Caki2 (cell line): ENCODE results near the gene CLRN2. TPM values are rescaled to one million over a fixed set of nuclear protein-coding genes. Genes with fewer than 3 reads are reported as not detected.

Source experiments
- DNase-seq: peaks from one replicate; pipeline ENCODE4 v3.0.0-alpha.2; 2015; ENCODE audit warnings: low read depth
- in situ Hi-C: cut with HindIII; loops from 2 replicates; pipeline ENCODE4 v1.10.0; 2016; ENCODE audit warnings: low sequenced_read_pairs, low pct_unique_long_range_greater_than_20kb, mixed read lengths
- total RNA-seq: library from RNA; depleted of rRNA; stranded (reverse); fragments of >200 nt; shearing (Covaris generic); gene quantifications from 2 replicates; pipeline ENCODE4 v1.2.3, GENCODE V29; 2014; ENCODE audit warnings: low replicate concordance

CLRN2 gene
- total RNA-seq, 1 experiment from 2014 or later: not detected

DNA sequence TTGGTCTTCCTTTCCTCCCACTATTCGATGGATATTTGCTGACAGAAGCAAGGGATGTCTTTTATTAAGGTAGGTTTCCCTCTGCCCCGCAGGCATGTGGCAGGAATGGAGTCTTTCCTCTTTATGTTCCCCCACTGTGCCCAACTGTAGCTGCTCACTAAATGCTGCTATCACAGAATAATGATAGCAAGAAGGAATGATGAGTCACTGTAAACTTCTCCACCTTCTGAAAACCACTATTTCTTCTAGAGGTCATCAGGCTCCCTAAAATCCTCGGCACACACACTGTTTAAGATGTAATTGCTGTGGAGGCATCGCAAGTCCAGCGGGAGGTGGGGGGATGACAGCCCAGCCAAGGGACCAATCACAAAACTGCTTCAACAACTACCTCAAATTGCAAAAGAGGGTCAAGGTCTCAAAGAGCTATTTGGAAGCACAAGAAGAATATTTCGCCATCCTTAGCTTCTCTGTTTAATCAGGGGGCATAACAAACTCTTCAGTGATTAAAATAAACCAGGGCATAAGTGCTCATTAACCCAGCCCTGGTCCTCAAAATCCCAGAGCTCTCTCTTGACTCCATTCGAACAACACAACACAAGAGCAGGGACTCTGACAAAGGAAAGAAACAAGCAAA, 17.0 kb upstream of the CLRN2 start:
- DNase-seq: no peak
- in situ Hi-C loops: no loop called here

DNA sequence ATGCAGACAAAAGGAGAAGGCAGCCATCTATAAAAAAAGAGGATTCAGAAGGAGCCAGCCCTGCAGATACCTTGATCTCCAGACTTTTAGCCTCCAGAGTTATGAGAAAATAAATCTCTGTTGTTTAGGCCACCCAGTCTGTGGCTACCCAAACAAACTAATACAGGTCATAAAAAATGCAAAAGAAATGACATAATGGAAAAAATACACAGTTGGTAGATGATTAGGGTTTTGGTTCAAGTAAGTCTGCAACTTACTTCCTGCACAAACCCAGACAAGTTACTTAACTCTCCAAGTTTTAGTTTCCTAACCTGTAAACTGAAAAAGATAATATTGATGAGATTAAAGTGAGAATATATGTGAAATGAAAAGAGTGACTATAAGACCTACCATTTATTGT, 14.4 kb upstream of the CLRN2 start:
- in situ Hi-C loops: no loop called here
- no peak for DNase-seq

DNA sequence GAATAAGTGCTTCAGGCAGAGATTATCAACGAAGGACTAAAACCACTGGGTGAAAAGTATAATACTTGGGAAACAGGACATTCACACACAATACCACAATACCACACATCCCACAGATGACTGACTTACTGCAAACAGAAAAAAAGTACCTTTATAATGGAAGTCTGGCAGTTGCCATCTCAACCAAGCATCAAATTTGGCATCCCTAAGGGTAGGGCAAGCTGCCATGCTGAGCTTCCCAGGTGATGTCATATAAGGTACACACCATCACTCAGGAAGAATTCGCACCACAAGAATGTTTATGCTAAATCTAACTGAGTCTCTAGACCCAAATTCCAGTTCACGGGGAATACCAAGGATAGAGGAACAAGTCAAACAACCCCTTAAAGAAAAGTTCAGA, 12.2 kb upstream of the CLRN2 start:
- in situ Hi-C loops: no loop called here
- DNase-seq: peak; percentile 18

DNA sequence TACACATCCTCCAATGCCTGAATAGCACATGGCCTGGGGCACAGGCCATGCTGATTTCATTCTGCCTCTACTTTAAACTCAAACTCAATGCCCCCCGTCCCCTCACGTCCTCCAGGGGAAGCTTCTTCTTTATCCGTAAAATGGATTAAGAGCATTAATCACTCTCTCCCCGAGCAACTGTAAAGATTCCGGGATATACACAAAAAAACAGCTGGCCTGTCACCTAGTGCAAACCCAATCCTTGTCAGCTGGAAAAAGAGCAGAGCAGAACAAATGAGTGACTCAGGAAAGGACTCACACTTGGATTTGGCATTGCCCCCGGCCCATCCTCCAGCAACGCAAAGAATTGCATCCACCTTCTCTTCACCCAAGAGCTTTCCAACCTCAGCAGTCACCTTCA, 10.9 kb upstream of the CLRN2 start:
- in situ Hi-C loops: no loop called here
- no peak for DNase-seq

DNA sequence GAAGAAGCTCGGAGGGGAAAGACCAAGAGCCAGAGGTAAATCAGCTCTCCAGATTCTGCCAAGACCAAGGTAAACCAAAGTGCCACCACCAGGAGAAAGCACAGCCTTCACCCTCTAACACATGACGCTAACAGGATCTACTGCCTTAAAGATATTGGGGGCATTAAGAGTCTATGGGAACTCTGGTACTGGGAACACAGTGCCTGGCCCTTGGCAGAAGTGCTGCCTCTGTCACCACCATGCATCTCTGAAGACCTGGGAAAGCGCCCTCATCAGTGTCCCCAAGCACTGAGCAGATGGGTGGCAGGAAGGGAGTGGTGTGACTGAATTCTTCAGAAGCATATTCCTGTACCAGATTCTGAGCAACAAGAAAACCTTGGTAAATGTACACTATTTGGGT, 4.4 kb upstream of the CLRN2 start:
- in situ Hi-C loops: no loop called here
- DNase-seq: no peak

DNA sequence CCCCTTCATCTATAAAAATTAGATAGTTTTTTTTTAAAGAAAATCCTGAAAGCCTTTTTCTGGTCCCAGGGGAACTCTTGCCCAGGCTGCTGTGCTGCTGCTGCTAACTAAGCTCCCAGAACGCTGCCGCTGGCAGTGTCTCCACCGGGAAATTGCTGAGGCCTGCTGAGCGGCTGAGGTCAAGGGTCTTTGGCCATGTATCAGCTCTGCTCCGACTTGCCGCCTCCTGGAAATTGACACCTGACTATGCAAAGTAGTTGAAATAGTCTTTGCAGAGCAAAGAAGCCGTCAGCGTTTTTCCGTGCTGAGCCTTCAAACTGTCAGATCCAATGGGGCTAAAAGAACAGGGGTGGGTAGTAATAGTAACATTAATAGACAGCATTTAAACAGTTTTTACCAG, 3.9 kb upstream of the CLRN2 start:
- DNase-seq: no peak
- in situ Hi-C loops: no loop called here

DNA sequence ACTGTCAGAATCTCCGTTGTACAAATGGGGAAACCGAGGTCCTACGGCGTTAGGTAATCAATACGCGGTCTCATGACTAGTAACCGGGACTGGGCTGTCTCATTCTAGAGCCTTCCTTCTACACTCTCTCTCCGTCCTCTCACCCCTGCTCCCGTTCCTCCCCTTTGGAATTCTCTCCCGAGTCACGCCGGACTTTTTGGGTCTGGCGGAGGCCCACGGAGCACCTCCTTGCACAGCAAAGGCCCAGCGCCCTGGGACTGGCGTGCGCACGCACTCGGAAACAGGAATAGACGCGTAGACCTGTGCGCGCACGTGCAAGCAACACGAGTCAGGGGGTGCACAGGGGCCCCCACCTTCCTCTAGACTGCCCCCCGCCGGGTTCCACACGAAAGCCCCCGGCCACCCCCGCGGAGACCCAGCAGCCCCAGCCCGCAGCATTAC, 3.4 kb upstream of the CLRN2 start:
- DNase-seq: peak; percentile 27
- in situ Hi-C loops: no loop called here

DNA sequence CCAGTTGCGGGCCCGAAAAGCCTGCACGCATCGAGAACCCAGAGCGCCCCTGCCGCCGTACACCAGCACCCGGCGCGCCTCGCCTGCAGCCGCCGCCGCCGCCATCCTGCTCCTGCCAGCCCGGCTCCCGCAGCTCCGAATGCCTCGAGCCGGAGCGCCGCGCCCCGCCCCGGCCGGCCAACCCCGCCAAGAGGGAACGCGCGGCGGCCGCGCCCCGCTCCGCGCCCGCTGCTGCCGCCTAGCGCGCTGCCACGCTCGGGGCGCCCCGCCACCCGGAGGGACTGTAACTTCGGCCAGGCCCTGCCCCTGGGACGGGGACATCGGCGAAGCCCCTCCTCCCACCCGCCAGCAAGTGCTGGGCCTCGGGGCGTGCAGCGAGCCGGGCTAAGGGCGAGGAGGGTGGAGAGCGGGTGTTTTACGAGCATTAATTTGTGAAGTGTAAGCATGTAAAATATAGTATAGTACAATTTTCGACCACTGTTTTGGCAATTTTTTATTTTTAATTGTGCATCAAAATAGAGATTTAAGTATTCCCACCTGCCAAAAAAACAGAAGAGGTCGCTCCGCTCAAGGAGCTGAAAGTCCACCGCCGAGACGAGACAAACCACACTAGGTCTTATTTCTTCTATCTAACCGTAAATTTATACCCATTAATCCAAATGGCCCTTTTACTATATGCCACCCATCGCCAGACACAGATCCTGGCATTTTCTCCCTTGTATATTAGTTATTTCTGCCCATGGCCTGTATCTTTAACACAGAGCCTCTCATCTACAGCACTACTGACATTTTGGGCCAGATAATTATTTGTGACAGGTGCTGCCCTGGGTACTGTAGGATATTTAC, 2.8 kb upstream of the CLRN2 start, which contains the start of gene QDPR:
Gene QDPR, minus strand, starts transcription at position 141 of the 846 bp plus-strand sequence. Its CDS starts 36 bp downstream, at position 105.
- in situ Hi-C loops: no loop called here
- peak; percentile 80 for DNase-seq

DNA sequence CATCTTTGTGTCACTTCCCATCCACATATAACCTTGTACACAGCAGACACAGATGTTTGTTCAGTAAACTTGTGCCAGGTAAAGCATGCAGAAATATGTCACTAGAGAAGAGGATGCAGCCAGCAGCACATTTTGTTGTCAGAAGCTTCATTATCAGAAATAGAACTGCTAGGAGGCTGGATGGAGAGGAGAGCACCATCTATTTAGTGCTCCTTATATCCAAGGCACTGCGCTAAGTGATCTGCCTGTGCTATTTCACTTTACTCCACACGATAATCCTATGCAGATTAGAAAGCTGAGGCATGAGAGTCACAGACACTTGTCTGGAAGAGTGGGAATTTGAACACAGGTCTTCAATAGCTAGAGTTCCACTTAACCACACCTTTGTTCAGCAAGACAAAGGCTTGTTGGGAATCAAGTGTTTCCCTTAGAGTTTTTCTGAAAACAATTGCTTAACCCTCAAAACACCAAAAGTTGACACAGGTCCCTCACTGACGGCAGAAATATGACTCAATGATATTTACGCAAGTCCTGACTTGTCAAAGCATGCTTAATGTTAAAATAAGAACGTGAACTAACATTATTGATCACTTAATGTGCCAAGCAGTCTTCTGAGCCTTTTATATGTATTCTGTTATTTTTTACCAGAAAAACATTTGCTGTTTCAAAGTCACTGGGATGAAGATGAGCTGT, 1.8 kb upstream of the CLRN2 start:
- in situ Hi-C loops: no loop called here
- no peak for DNase-seq

DNA sequence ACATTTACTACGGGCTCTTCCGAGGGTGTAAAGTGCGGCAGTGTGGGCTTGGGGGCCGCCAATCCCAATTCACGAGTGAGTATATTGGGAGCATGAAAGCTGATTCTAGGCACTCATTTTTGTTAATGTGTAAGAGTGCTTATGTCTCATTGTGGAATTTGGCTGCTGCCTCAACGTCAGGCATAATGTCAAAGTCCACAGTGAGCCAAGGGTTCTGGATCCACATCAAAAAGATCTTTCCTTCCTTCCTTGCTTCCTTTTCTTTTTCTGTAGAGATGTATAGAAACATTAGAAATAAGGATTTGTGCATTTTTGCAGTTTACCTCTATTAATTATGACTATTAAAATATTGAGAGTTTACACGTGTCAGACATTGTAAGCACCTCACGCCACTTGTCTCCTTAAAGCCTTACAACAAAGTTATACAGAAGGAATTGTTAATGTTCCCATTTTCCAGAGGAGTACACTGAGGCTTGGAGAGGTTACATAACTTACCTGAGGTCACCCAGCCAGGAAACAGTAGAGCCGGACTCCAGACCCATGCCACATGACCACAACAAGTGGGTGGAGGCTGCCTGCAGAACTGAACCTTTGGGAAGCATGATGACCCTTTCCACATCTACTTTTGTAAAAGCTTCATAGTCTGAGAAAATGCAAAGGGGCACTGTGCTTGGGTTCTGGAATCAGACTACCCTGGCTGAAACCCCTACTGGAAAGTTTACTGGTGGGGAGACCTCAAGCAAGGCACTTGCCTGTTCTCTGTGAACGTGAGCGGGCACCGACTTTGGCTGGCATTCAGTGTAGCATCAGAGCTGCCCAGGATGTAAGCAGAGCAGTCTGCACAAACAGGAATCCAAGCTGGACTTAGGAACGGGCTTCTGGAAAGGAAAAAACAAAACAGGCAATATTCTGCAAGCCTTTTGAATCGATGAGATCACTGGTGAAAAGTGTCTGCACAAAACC, 761 bp downstream of the CLRN2 start:
- DNase-seq: no peak
- in situ Hi-C loops: no loop called here

DNA sequence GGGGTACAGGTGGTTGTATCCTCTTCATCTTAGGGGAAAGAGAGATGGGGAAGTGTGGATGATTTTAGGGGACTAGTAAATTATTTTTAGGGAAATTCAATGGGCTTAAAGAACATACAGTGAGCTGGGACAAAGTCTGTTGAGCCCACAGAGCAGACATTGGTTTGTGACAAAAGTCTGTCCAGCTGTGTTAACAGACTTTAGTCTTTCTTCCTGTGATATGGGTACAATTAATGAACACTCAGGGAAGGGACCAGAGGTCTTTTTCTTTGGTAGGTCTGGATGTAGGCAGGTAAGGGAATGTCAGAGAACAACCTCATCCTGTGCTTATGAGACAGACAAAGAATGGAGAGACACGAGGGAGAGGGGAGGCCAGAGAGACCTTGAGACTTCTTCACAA, 2.0 kb downstream of the CLRN2 start:
- DNase-seq: no peak

DNA sequence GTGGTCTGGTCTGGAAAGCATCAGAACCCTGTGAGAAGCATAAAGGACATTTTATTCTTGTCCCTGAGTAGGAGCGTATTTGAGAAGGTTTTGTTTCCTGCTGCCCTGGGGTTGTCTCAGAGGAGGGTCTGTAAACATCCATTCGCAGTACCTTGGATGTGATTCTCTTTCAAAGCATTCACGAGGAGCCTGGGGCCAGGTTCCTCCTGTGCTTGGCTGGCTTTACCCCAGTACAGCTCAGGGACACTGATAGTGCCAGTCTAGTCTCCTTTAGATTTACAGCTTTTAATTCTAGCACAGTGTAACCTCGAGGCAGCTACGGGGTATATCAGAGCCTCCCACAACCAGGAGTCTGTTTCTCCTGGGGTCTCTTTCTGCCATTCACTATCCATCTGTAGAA, 2.7 kb downstream of the CLRN2 start:
- no peak for DNase-seq
- in situ Hi-C loops: no loop called here

More for the DNA sequence above, 2.0 kb downstream of the CLRN2 start:
- in situ Hi-C loops: no loop called here

DNA sequence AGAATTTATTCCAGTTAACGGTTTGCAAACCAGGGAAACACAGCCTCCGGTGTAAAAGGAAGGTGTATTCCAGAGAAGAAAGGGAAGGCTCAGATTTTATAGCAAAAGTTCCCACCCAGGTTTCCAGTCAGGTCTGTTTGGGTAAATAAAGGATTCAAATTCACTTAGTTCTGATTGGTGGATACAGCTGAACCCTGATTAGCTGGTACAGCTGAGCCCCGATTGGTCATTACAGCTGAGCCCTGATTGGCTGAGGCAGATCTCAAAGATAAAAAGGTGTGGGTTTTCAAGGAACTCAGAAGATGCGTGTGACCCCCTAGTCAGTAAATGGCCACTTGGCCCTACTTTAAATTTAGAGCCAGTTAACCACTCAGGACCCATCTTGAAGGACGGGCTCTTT, 6.6 kb downstream of the CLRN2 start:
- in situ Hi-C loops: no loop called here
- DNase-seq: no peak

DNA sequence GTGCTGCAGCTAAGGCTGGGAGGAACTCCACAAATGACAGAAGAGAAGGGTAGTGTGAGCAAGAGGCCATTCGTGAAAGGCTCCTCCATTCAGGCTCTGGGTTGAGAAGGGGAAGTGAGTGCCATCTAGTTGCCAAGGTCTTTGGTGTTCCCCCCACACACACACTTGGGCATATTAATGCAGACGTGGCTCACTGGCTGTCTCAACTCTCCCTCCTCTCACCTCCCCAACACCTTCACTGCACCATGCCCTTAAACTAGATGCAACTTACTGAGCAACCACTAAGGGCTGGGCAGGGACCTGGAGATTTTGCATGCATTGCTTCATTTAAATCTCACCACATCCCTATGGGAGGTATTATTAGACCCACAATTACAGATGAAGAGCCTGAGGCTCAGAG, 8.7 kb downstream of the CLRN2 start:
- DNase-seq: no peak
- in situ Hi-C loops: no loop called here

DNA sequence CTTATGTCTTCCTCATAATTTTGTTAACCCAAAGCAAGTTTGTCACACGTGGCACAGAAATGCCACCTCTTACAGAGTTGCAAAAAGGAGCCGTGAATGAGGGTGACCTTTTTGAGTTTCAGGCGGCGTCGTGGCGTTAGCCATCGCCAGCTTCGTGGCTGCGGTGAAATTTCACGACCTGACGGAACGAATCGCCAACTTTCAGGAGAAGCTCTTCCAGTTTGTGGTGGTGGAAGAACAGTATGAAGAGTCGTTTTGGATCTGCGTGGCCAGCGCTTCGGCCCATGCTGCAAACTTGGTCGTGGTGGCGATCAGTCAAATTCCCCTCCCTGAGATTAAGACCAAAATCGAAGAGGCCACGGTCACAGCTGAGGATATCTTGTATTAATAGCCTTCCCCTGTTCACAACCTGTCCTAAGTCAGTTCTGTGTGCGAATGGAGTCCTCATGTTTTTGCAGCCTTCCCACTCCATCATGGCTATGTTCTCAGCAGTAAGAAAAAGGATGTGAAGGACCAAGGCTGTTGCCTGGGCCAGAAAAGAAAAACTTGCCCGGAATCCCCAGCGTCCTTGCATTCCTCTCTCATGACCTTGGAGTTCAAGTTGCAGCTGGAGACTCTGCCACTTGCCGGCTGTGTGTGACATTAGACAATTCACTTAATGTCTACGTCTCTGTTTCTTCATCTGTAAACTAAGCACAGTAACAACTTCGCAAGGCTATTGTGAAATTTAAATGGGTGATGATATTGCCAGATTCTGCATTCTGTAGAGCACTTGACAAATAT, 11.9 kb downstream of the CLRN2 start:
- in situ Hi-C loops: no loop called here
- DNase-seq: no peak

DNA sequence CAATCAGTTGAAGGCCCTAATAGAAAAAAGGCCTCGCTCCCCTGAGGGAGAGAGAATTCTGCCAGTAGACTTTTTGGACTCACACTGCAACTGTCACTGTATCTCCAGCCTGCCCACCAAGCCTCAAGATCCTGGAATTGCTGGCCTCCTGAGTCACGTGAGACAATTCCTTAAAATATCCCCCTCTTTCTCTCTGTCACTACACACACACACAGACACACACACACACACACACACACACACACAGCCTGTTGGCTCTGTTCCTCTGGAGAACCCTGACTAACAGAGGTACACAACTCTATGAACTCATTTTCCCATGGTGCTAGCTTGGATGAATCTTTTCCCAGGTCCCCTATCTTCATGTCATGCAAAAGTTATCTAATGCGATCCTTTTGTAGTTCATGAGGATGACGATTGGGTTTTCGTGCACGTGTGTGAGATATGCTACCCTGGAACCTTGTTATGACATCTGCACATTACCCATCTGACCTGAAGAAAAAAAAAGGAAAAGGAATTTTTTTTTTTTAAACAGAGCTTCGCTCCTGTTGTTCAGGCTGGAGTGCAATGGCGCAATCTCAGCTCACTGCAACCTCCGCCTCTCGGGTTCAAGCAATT, 13.7 kb downstream of the CLRN2 start:
- in situ Hi-C loops: no loop called here
- DNase-seq: no peak
